HepG2 (cell line): ENCODE measurements around the gene TMEM97. TPM values are rescaled to one million over a fixed set of nuclear protein-coding genes. Genes with fewer than 3 reads are reported as not detected.
A peak's percentile ranks its signal among the peaks of the same experiment; 100 is the strongest.

Experiments
- ARID2 ChIP-seq: sonication (generic); formaldehyde crosslinking; IDR thresholded peaks from 2 replicates; pipeline ENCODE4 v1.8.1; 2022; ENCODE audit warnings: mild to moderate bottlenecking, missing genetic modification reagents, borderline replicate concordance
- HNRNPL ChIP-seq: fragments of 200-400 bp; formaldehyde crosslinking; IDR thresholded peaks from 2 replicates; pipeline ENCODE4 v1.6.1; 2017; ENCODE audit warnings: mild to moderate bottlenecking, low read depth, low read length
- PAXIP1 ChIP-seq: sonication (generic); formaldehyde crosslinking; conservative IDR thresholded peaks from 2 replicates; pipeline ENCODE4 v1.4.0; 2020; ENCODE audit warnings: mild to moderate bottlenecking, missing genetic modification reagents, moderate library complexity
- PRDM10 ChIP-seq: sonication (generic); formaldehyde crosslinking; IDR thresholded peaks from 2 replicates; pipeline ENCODE4 v1.4.0; 2020; ENCODE audit warnings: low read depth, missing genetic modification reagents
- RBFOX2 ChIP-seq: fragments of 200-400 bp; formaldehyde crosslinking; IDR thresholded peaks from 2 replicates; pipeline ENCODE4 v1.6.1; 2017; ENCODE audit warnings: low read depth, mild to moderate bottlenecking, low read length
- SIN3B ChIP-seq: fragments of 150-350 bp; IDR thresholded peaks from 2 replicates; pipeline ENCODE4 v1.6.1; 2014; ENCODE audit warnings: low read length
- SOX6 ChIP-seq, 2 experiments: fragments of 450-650 bp in 1 of 2; sonication (generic) in 1 of 2; formaldehyde crosslinking in 1 of 2; IDR thresholded peaks; 2 replicates each; pipeline versions ENCODE4 v1.4.0 to v1.6.1; 2017 to 2020; ENCODE audit warnings: antibody characterized with exemption in 1 of 2, mild to moderate bottlenecking in 1 of 2, missing genetic modification reagents in 1 of 2
- TAF1 ChIP-seq: sonication (generic); formaldehyde crosslinking; IDR thresholded peaks from 2 replicates; pipeline ENCODE4 v1.4.0; 2020; ENCODE audit warnings: missing genetic modification reagents
- TMF1 ChIP-seq: sonication (generic); formaldehyde crosslinking; IDR thresholded peaks from 2 replicates; pipeline ENCODE4 v1.8.1; 2022; ENCODE audit warnings: low read depth, missing genetic modification reagents
- ZBTB10 ChIP-seq: sonication (generic); formaldehyde crosslinking; IDR thresholded peaks from 2 replicates; pipeline ENCODE4 v1.4.0; 2020; ENCODE audit warnings: missing genetic modification reagents, borderline replicate concordance
- ZBTB20 ChIP-seq: sonication (generic); formaldehyde crosslinking; IDR thresholded peaks from 2 replicates; pipeline ENCODE4 v1.8.1; 2023; ENCODE audit warnings: missing genetic modification reagents, low read depth, mild to moderate bottlenecking, borderline replicate concordance
- ZBTB21 ChIP-seq: sonication (generic); formaldehyde crosslinking; IDR thresholded peaks from 2 replicates; pipeline ENCODE4 v1.4.0; 2020; ENCODE audit warnings: missing genetic modification reagents
- ZFP36L1 ChIP-seq: sonication (generic); formaldehyde crosslinking; IDR thresholded peaks from 2 replicates; pipeline ENCODE4 v1.8.0; 2022; ENCODE audit warnings: mild to moderate bottlenecking, missing genetic modification reagents, moderate library complexity
- ZNF138 ChIP-seq: sonication (generic); formaldehyde crosslinking; IDR thresholded peaks from 2 replicates; pipeline ENCODE4 v1.5.0; 2020; ENCODE audit warnings: mild to moderate bottlenecking, low read depth, missing genetic modification reagents
- ZNF616 ChIP-seq: sonication (generic); formaldehyde crosslinking; IDR thresholded peaks from 2 replicates; pipeline ENCODE4 v1.5.0; 2020; ENCODE audit warnings: low read depth, mild to moderate bottlenecking, missing genetic modification reagents
- polyA plus RNA-seq, 8 experiments: library from polyadenylated mRNA; depleted of rRNA in 3 of 8; stranded (reverse) in 7 of 8; unstranded in 1 of 8; fragments of >200 nt; fragmentation: Illumina TruSeq in 4 of 8; extraction: Trizol in 4 of 8; gene quantifications; 2 replicates each; pipeline versions ENCODE4 v1.2.1 to v1.2.3, GENCODE V29; 2011 to 2016; ENCODE audit warnings: low read depth in 4 of 8, missing spikeins in 1 of 8, mixed read lengths in 1 of 8; ENCODE audit not compliant: insufficient read depth in 1 of 8
- total RNA-seq, 5 experiments: library from RNA; depleted of rRNA; stranded (reverse); fragments of >200 nt; fragmentation: Illumina TruSeq; extraction: Trizol; gene quantifications; 2 replicates each; pipeline ENCODE4 v1.2.3, GENCODE V29; 2016; ENCODE audit warnings: low read depth in 1 of 5
- TF ChIP-seq, protein P1 (sequence below): sonication (generic); formaldehyde crosslinking; IDR thresholded peaks from 2 replicates; pipeline ENCODE4 v1.5.1; 2020; ENCODE audit warnings: missing genetic modification reagents, mild to moderate bottlenecking, borderline replicate concordance

The TMEM97 gene
- total and polyA plus RNA-seq, 2 of the 13 experiments (the other 11 are each of a cell fraction or from before 2014, with no cell fraction given): 69.6 to 137 TPM

DNA sequence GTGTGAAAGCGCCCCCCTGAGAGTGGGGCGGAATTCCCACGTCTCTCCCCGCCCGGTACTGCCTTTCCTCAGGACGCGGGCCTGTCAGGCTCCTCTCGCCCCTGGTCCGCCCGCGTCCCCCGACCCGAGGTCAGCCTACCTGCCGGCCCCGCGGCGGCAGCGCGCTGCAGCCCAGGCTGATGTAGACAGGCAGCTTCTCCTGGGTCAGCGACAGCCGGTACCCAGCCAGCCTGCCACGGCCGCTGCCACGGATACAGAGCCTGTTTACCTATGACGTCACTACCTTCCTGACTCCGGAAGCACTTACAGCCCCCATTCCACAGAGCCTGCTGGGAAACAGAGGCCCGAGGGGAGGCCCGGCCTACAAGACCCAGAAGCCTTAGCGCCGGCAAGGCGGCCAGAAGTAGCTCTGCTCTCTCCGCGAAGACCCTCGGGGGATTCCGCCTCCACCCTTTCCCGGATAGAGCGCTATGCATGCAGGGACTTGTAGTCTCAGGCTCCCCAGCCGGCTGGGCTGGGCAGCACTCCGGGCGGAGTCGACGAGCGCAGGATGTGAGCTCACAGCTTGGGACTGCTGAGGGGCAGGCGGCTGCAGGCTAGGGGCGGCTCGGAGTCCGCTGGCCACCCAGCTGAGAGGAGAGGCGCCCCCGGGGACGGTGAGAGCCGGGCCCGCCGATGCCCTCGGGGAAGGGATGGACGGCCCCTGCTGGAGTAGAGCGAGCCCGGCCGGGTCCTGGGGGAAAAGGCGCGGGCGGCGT, 16.4 kb downstream of the TMEM97 start, which contains the start of the genes IFT20 and TNFAIP1 (continued):
- TF ChIP-seq PAXIP1 (CRISPR knock-in tag) (peak; percentile 60), ZFP36L1 (CRISPR knock-in tag) (peak; percentile 33; the same call in 1 of the 2 replicates), TAF1 (CRISPR knock-in tag) (peak; percentile 72), PRDM10 (CRISPR knock-in tag) (no peak), SIN3B (peak; percentile 69; the same call in 1 of the 2 replicates), ZBTB20 (CRISPR knock-in tag) (0 out of 2 replicates have a peak, but pooled peaks have one; percentile 14), HNRNPL (no peak), ZNF138 (no peak), SOX6 (IDR thresholded peaks at IDR 0.05) (no peak), SOX6 (CRISPR knock-in tag; IDR thresholded peaks at IDR 0.05) (peak; percentile 75), ZBTB21 (CRISPR knock-in tag) (peak; percentile 96), ZBTB10 (CRISPR knock-in tag) (no peak; the same call in 1 of the 2 replicates), TMF1 (peak; percentile 59; the same call in 1 of the 2 replicates), ZNF616 (CRISPR knock-in tag) (0 out of 2 replicates have a peak, but pooled peaks have one; percentile 14), RBFOX2 (peak; percentile 89), ARID2 (CRISPR knock-in tag) (no peak; the same call in 1 of the 2 replicates)
- TF ChIP-seq, protein P1, sequence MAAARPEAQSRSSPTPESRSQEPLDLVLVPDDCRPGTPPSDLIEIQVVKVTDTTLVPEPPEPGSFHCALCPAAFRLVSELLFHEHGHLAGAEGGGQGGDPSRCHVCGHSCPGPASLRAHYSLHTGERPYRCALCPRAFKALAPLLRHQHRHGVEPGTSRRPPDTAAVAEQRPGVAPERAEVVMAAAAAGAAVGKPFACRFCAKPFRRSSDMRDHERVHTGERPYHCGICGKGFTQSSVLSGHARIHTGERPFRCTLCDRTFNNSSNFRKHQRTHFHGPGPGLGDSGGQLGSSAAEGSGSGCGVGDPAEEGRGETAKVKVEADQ (CRISPR knock-in tag): no peak
